GM12892 (cell line): ENCODE results near the gene RUNDC3A.

Experiments used
- POLR2A ChIP-seq: IDR thresholded peaks from 2 replicates; pipeline ENCODE4 v1.6.1; 2011; ENCODE audit warnings: low read depth, low read length, control low read depth
- POLR2AphosphoS5 ChIP-seq: IDR thresholded peaks from 2 replicates; pipeline ENCODE4 v1.6.1; 2011; ENCODE audit warnings: low read depth, low read length, control low read depth
- TAF1 ChIP-seq: IDR thresholded peaks from 2 replicates; pipeline ENCODE4 v1.6.1; 2011; ENCODE audit warnings: low read depth, mild to moderate bottlenecking, control low read depth, low read length, borderline replicate concordance

DNA sequence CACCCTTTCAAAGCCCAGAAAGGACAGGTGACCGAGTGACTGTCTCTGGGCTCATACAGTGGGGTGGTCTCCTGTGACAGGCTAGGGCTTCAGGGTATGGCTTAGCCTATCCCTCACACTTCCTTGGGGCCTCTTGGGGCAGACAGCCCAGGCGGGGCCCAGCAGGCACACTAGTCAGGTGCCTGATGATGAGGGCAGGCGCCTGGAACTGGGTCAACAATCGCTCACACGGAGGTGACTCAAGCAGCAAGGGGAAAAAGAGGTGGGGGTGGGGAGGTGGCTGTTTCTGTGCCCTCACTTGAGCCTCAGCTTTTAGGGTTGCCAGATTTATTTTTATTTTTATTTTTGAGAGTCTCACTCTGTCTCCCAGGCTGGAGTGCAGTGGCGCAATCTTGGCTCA is 30.3 kb downstream of the RUNDC3A start:
- TF ChIP-seq TAF1: no peak
- no peak for TF ChIP-seq POLR2A
- no peak for TF ChIP-seq POLR2AphosphoS5
